Measurements from ENCODE around the gene PGC.

GRCh38 chr6:41728954-41729353 is 18.2 kb downstream of the PGC start:
- TF ChIP-seq, protein P1, sequence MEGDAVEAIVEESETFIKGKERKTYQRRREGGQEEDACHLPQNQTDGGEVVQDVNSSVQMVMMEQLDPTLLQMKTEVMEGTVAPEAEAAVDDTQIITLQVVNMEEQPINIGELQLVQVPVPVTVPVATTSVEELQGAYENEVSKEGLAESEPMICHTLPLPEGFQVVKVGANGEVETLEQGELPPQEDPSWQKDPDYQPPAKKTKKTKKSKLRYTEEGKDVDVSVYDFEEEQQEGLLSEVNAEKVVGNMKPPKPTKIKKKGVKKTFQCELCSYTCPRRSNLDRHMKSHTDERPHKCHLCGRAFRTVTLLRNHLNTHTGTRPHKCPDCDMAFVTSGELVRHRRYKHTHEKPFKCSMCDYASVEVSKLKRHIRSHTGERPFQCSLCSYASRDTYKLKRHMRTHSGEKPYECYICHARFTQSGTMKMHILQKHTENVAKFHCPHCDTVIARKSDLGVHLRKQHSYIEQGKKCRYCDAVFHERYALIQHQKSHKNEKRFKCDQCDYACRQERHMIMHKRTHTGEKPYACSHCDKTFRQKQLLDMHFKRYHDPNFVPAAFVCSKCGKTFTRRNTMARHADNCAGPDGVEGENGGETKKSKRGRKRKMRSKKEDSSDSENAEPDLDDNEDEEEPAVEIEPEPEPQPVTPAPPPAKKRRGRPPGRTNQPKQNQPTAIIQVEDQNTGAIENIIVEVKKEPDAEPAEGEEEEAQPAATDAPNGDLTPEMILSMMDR (IDR thresholded peaks at IDR 0.05; ENCODE audit: borderline replicate concordance, extremely low read depth, low read length, poor library complexity, severe bottlenecking) = no peak
- no peak for TF ChIP-seq EZH2 (IDR thresholded peaks at IDR 0.05; ENCODE audit: borderline replicate concordance, low read depth, low read length, severe bottlenecking)
